DMS153 treated with DMSO at 0.1 percent for 48 hours (cell line): Measurements from ENCODE around the gene LRP1B.
"Not testable (repeated sequence)": the region's sequence is repeated elsewhere in the genome, so short reads cannot be mapped to it uniquely, and the experiment has no call there.

Source experiments
- DNase-seq: peaks from one replicate; lab custom pipeline; 2025; ENCODE audit not compliant: unreplicated experiment; lab: John Stamatoyannopoulos, UW

Gene LRP1B

DNA sequence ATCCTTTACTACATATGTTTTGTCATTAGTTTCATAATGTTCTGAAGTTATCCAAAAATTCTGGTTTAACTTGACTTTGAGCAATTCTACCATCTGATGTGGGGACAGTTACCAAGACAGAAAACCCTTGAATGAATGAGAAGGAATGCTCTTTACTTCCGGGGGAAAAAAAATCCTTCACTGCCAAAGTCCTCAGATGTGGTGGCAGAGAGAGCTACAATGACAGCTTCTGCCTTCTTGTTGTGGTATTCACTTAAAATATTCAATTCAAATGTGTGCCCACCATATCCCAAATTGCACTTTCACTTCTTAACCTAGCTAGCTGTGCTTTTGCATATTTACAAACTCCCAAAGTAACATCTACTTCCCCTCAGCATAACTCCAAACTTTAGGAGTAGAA is 1818.9 kb downstream of the LRP1B start:
- no peak for DNase-seq

GRCh38 chr2:140308706-140309105 is 1822.1 kb downstream of the LRP1B start:
- DNase-seq: no peak

- no peak for DNase-seq
Observed at GRCh38 chr2:140307532-140307931, 1823.3 kb downstream of the LRP1B start.

DNA sequence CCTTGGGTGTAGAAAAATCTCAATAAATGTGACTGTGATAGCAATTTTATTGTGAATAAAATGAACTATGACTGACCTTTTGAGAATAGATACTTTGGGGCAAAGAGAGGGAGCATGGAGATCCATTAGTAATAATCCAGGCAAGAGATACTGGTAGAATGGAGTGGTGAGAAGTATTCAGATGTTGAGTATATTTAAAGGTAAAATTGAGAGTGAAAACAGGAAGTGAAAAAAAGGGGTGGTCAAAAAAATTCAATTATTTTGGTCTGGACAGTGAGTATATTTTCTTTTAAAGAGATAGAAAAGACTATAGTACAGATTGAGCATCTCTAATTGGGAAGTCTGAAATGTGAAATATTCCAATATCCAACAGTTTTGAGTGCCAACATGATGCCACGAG is 1835.0 kb downstream of the LRP1B start:
- DNase-seq: no peak

GRCh38 chr2:140288726-140289125 is 1842.1 kb downstream of the LRP1B start:
- DNase-seq: no peak

- no peak for DNase-seq
Observed at GRCh38 chr2:140288213-140288612, 1842.6 kb downstream of the LRP1B start.

GRCh38 chr2:140286377-140286776 is 1844.4 kb downstream of the LRP1B start:
- no peak for DNase-seq

DNA sequence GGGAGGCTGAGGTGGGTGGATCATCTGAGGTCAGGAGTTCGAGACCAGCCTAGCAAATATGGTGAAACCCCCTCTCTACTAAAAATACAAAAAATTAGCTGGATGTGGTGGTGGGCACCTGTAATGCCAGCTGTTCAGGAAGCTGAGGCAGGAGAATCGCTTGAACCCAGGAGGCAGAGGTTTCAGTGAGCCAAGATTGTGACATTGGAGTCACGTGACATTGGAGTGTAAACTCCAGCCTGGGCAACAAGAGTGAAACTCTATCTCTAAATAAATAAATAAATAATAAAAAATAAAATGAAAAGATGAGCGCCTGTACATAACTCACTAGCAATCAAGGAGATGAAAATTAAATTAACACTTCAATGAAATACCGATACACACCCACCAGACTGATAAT is 1853.5 kb downstream of the LRP1B start:
- DNase-seq: not testable (repeated sequence)

GRCh38 chr2:140276661-140277060 is 1854.2 kb downstream of the LRP1B start:
- no peak for DNase-seq

GRCh38 chr2:140275427-140275826 is 1855.4 kb downstream of the LRP1B start:
- DNase-seq: no peak

GRCh38 chr2:140274891-140275290 is 1855.9 kb downstream of the LRP1B start:
- no peak for DNase-seq

GRCh38 chr2:140273958-140274357 is 1856.9 kb downstream of the LRP1B start:
- DNase-seq: no peak

GRCh38 chr2:140273408-140273807 is 1857.4 kb downstream of the LRP1B start:
- no peak for DNase-seq

- no peak for DNase-seq
Observed at GRCh38 chr2:140270224-140270623, 1860.6 kb downstream of the LRP1B start.

- no peak for DNase-seq
Observed at GRCh38 chr2:140269000-140269399, 1861.8 kb downstream of the LRP1B start.

DNA sequence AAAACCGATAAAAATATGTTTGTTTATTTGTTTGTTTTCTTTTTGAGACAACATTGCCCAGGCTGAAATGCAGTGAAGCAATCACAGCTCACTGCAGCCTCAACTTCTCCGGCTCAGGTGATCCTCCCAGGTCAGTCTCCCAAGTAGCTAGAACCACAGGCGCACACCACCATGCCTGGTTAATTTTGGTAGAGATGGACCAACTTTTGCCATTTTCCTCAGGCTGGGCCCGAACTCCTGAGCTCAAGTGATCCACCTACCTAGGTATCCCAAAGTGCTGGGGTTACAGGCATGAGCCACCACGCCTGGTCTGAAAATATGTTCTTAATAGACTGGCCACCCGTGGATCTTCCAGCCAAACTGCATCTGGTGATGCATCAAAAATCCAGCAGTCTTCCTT is 1867.9 kb downstream of the LRP1B start:
- no peak for DNase-seq

DNA sequence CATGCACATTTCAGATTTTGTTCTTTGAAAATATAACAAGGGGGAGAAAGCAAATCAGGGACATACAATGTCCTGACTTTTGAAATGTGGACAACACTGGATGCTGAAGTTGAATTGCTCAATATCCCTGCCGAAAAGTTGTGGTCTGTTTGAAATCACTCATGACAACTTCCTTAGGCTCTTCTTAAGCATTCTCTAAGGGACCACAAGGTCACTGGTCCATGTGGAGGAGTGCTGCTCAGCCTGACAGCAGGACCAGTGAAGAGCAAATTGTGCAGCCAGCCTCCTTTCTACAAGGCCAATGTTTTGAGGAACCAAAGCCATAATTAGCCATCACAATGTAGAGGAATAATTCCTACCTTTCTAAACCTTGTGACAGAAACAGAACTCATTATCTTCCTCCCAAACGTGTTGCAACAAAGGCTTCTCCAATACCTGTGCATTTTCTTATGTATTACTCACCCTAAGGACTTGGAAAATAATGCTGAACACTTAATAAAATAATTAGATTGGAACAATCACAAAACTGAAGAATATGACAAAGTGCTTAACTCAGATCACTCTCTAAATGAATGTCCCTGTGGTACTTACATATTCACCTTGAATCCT is 1873.0 kb downstream of the LRP1B start:
- DNase-seq: no peak

DNA sequence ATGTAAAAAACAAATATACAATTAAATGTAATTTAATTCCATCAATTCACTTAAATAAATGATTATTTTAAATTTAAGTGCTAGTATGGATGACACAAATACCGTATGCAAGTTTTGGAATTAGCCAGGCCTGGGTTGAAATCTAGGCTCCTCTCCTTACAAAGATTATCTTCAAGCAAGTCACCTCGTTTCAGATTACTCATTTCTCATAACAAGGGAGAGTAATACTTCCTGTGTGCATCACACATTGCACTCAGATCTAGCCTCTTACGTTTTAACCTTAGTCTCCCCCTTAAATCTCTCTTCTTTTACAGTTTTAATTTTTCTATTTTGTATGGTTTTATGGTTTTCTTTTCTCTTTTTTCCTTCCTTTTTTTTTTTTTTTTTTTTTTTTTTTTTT is 1874.7 kb downstream of the LRP1B start:
- DNase-seq: no peak

GRCh38 chr2:140249821-140250220 is 1881.0 kb downstream of the LRP1B start:
- DNase-seq: no peak

GRCh38 chr2:140248623-140249022 is 1882.2 kb downstream of the LRP1B start:
- DNase-seq: no peak

DNA sequence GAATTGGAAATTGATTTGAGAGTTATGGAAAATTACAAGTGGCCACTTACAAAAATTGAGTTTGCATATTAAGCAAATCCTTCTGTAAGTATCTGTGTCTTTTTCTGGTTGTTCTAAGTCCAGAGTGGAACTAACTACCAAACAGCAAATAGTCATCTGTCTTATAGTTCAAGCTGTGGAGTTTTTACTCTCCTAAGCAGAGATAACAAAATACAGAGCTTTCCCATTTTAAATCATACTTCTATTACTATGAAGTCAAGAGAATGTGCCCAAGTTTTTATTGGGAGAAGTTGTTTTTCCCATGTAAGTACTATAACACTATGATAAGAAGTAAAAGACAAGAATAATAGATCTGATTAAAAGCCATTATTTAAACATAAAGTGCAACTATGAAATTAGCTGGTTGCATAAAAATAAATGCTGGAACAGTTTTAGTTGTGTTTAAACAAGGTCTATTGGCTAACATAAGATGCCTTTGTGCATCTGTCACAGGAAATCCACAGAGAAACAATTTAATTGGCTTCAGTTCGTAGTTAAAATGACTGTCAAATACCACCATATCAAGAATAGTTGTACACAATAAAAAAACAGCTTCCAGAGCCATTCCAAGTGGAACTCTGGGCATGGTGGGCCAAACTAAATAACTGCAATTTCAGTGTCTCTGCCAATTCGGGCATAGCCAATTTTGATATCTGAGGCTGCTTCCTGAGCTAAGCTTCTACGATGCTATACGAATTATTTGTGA is 1883.2 kb downstream of the LRP1B start:
- no peak for DNase-seq

DNA sequence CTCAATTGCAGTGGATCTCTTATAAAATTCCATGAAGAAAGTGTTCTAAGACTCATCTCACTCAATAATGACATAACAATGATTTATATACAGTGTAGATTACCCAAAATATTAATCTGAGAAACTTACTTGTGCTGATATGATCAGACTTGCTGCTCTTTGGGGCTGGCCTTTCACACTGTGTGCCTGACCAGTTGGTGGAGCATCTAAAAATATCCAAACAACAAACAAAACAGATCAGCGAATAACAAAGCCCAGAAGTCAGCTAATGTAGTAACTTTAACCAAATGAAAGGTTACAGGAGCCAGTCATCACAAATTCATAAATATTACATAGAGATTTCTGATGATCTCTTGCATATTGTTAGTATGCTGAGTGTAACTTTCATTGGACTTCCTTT is 1883.9 kb downstream of the LRP1B start:
- no peak for DNase-seq

- no peak for DNase-seq
Observed at GRCh38 chr2:140246058-140246457, 1884.8 kb downstream of the LRP1B start.
